ENCODE data around the gene KLHDC9.
"Not testable (repeated sequence)": the region's sequence is repeated elsewhere in the genome, so short reads cannot be mapped to it uniquely, and the experiment has no call there.

Gene KLHDC9, protein sequence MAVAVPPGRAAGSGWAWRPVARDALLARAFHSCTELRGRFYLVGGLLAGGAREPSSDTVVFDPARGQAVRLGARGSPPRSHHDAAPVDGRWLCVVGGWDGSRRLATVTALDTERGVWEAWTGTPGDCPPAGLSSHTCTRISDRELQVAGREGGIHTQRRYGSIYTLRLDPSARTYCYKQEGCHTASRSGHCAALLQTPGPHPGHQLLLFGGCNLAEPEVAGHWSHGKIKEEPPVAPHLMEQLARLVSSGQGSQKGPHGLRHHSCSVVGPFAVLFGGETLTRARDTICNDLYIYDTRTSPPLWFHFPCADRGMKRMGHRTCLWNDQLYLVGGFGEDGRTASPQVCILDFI

DNA sequence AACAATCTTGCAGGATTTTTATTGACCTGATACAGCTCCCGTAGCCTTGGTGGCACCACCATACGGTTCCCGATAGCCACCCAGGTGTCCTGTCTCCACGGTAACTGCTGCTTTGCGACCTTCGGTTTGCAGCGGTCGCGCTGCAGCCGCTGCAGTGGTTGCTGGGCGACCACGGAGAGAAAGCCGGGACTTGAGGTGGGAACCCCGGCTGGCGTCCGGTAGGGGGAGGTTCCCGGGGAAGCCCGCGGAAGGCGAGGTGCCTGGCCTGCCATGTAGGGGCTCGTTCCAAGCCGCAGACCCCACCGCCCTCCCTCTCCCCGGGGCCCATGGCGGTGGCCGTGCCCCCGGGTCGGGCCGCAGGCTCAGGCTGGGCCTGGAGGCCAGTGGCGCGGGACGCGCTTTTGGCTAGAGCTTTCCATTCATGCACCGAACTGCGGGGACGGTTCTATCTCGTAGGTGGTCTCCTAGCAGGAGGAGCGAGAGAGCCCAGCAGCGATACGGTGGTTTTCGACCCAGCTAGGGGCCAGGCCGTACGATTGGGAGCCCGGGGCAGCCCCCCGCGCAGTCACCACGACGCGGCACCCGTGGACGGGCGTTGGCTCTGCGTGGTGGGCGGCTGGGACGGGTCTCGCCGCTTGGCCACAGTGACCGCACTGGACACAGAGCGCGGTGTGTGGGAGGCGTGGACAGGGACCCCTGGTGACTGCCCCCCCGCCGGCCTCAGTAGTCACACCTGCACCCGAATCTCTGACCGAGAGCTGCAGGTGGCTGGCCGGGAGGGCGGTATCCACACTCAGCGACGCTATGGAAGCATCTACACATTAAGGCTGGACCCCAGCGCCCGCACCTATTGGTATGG lies at the start of gene KLHDC9:
KLHDC9 (plus strand) TSS at position 152 of the 859 bp plus-strand sequence; CDS start at position 327, 175 bp downstream.
- peak within 1 kb of the TSS; percentile 51 for H3K27ac ChIP-seq
- no peak for DNase-seq (ENCODE audit: low read depth, low spot score)

DNA sequence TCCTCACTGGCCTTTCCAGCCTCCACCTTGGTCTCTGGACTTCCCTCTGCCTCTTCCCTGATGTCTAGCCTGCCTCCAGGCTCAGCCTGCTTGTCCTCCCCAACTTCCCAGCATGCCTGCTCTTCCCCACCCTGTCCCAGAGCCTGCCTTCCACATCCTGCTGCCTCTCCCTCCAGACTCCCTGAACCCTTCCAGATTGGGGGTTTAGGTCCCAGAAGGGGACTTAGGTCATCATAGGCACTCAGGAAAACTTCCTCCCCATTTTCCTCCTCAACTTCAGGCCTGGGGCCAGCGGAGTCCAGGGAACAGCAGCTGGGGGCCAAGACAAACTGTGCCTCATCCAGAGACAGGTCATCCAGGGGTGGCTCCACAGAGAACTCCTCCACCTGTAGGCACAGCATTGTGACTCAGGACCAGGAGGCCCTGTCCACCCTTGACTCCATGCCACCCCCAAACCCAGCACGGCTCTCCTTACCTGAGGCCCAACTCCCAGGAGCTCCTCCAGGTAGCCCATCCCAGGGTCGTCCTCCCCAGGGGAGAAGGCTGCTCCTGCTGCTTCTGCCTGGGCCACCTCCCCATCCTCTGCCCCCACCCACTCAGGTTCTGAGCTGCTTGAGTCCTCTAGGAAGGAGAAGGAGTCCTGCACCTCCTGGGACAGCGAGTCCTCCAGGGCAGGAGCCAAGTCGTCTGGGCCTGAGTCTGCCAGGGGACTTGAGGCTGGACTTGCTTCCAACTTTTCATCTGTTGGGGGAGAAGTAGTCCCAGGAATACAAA lies 49.0 kb upstream of the KLHDC9 start:
- H3K27ac ChIP-seq = no peak overlapping the region
- no peak for DNase-seq (ENCODE audit: low read depth, low spot score)

DNA sequence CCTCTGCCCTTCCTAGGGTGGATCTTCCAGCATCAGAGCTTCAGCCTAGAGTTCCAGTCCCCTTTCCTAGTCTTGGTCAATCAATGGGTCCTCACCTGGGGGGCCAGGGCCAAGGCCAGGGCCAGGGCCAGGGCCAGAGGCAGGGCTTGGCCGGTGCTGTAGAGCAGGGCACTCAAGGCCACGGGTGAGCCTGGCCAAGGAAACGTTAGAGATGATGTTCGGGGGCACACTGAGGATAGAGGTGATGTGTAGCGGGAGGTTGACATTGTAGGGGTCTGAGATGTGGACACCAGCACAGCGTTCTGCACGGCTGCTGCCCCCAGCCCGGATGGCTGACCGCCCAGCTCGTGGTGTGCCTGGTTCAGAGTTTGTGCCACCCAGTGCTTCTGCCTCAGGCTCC lies 46.9 kb upstream of the KLHDC9 start:
- no peak for DNase-seq (ENCODE audit: low read depth, low spot score)
- no peak overlapping the region for H3K27ac ChIP-seq

DNA sequence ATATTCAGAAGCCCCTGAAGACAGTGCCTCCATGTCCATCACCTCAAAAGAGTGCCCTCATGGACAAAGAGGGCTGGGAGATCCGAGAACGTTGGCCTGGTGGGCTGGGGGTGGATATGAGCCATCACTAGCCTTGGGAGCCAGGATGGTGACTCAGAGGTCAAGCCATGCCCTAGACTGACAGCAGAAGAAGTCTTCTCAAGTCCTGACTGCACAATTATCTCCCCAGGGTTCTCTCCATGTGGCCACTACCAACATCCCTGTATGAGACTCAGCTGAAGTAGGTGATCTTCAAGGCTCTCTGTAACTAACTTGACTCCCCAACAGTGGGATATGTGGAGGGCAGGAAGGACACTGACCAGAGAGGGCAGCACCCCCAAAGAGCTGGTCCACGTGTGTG lies 45.3 kb upstream of the KLHDC9 start:
- no peak overlapping the region for H3K27ac ChIP-seq
- DNase-seq (ENCODE audit: low read depth, low spot score) = no peak

DNA sequence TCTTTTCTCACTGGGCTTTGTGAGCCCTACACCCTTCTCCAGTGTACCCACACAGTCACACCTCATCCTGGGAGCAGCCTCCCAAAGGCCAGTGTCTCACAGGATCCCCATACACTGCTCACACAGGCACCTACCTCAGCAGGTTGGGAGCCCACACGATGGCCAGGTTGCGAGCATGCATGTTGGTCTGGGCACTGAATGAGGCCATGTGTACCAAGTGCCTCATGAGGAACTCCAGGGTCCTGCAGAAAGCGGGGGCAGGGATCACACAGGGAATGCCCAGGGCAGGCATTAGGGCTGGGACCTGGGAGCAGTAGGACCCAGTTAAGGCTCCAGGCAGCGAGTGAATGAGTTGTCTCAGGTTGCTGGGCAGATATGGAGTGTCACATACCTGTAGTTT lies 43.9 kb upstream of the KLHDC9 start:
- no peak for DNase-seq (ENCODE audit: low read depth, low spot score)
- no peak overlapping the region for H3K27ac ChIP-seq

GRCh38 chr1:161054805-161055204 lies 43.4 kb upstream of the KLHDC9 start:
- no peak overlapping the region for H3K27ac ChIP-seq
- DNase-seq (ENCODE audit: low read depth, low spot score) = no peak

DNA sequence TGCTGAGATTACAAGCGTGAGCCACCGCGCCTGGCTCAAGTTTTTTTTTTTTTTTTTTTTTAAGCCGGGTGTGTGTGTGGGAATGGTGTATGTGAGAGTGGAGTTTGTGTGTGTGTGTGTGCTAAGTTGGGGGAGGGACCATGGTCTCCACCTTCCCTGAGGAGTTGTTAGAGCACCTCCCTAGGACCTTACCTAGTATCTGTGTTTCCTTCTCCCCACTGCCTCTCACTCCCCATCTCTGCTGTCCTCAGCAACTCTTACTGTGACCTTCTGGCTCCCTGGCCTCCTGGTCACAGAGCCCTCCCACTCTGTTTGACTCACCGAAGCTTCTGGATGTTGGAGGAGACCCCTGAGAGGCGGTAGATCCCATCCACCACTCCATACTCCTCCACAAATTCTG lies 38.9 kb upstream of the KLHDC9 start:
- no peak for DNase-seq (ENCODE audit: low read depth, low spot score)
- no peak overlapping the region for H3K27ac ChIP-seq

GRCh38 chr1:161061419-161061818 lies 36.7 kb upstream of the KLHDC9 start:
- DNase-seq (ENCODE audit: low read depth, low spot score) = no peak
- H3K27ac ChIP-seq = no peak overlapping the region

GRCh38 chr1:161063936-161064335 lies 34.2 kb upstream of the KLHDC9 start:
- H3K27ac ChIP-seq; DNase-seq (ENCODE audit: low read depth, low spot score): not testable (repeated sequence)

DNA sequence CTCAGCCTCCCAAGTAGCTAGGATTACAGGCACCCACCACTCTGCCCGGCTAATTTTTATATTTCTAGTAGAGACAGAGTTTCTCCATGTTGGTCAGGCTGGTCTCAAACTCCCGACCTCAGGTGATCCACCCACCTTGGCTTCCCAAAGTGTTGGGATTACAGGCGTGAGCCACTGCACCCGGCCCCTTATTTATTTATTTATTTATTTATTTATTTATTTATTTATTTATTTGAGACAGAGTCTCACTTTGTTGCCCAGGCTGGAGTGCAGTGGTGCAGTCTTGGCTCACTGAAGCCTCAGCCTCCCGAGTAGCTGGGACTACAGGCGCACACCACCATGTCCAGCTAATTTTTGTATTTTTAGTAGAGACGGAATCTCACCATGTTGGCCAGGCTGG lies 32.5 kb upstream of the KLHDC9 start:
- not testable (repeated sequence) for DNase-seq (ENCODE audit: low read depth, low spot score); H3K27ac ChIP-seq

GRCh38 chr1:161066694-161067093 lies 31.5 kb upstream of the KLHDC9 start:
- no peak for DNase-seq (ENCODE audit: low read depth, low spot score)
- no peak overlapping the region for H3K27ac ChIP-seq

DNA sequence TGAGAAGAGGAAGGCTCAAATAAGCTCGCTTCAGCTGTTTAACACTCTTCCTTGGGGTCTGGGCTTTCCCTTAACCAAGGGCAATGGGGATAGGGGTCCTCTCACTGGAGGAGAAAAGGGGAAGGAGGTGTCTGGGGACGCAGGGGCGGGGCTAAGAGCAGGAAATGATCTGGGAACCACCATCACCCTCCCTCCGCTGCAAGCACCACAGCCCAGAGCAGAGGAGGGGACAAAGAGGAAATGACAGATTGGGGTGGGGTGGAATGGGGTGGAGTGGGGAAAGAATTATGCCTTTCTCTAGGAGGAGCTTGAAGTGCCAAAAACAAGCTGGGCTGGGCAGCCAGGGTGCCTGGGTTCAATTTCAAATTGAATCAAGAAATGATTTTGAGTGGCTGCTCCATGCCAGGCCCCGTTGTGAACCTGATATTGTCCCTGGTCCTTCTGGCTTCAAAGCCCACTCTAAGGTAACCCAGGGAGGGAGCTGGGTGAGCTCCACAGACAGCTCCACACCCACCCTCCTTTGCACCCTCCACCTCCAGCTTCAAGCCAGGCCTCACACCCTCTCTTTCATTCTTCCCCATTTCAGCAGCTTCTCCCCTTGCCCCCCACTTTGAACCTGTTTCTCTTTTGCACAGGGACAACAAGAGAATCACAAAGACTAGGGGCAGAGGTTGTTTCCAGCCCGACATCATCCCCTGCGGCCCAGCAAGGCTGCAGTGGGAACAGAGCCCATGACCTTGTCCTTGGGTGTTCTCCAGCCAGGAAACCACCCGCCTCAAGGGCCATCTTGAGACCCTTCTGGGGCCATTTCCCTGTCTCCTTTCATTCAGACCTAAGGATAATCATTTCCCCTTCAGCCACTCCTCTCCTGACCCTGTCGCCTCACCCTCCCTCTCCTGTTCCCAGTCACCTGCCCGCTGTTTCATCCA lies 29.6 kb upstream of the KLHDC9 start:
- DNase-seq (ENCODE audit: low read depth, low spot score) = no peak
- peak overlapping the region; percentile 33 for H3K27ac ChIP-seq

DNA sequence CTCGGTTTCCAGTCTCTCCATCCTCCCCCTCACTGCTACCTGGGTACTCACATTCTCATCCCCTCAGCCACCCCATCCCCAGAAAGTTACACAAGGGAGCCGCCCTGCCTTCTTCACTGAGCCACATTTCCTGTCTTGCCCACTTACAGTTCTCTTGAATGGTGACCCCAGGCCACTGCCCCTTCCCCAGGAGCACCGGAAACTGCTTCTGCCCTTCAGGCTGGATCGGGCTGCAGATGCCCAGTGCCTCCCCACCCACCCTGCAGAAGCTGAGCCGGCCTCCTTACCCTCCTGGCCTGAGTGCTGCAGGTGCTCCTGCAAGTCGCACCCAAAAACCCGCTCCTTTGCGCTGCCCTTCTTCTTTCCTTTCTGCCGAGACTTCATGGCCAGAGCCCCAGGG lies 28.9 kb upstream of the KLHDC9 start:
- no peak for DNase-seq (ENCODE audit: low read depth, low spot score)
- peak overlapping the region; percentile 33 for H3K27ac ChIP-seq

DNA sequence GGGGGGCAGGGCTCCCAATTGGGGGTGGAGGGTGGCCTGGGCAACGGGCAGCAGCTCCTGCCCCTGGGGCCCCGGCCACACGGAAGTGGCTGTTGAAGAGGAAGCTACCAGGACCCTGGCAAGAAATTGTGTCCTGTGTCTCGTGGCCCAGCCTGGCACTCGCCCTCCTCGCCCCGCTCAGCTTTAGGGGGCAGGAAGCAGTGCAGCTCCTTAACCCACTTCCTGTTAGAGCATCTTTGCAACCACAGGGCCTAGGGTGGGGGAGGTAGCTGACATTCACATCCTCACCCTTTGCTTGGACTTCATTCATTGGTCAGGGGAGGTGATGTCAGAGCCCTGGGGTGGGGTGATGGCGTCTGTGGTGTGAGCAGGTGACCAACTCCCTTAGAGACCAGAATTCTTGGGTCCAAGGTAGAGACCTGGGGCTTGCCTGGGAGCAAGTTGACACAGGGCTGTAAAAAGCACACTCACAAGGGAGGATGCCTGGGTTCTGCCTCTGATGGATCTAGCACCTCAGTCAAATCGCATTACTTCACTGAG lies 28.4 kb upstream of the KLHDC9 start, which contains the start of gene ARHGAP30:
ARHGAP30 (minus strand) TSS at position 161 of the 540 bp plus-strand sequence. CDS start 267 bp downstream, outside the sequence.
- peak within 1 kb of the TSS; percentile 33 for H3K27ac ChIP-seq
- no peak for DNase-seq (ENCODE audit: low read depth, low spot score)

- no peak for DNase-seq (ENCODE audit: low read depth, low spot score)
- H3K27ac ChIP-seq = peak overlapping the region; percentile 25
These were observed 27.4 kb upstream of the KLHDC9 start for GRCh38 chr1:161070761-161071160.

DNA sequence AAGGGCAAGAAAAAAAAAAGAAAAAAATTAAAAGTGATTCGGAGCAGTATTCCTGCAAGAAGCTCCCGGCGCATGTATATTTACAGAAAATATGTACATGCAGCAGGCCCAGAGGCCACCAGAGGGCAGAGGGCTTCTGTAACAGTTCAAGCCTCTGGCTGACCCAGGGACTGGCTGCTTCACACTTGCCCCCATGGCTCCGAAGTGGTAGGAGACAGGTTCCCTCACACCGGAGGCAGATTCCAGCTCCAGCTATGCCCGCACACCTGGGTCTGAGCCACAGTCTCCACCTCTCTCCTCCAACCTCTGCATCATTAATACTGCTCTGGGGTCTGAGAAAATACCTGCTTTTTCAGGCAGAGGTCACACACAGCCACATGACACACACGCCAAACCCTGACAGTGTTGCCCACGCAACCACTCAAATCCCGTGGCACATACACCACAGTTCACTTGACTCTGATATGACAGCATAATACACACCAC lies 26.2 kb upstream of the KLHDC9 start:
- no peak for DNase-seq (ENCODE audit: low read depth, low spot score)

GRCh38 chr1:161072751-161073449 lies 25.3 kb upstream of the KLHDC9 start:
- DNase-seq (ENCODE audit: low read depth, low spot score) = no peak
- H3K27ac ChIP-seq = peak overlapping the region; percentile 95

More for the DNA sequence above, 26.2 kb upstream of the KLHDC9 start:
- no peak overlapping the region for H3K27ac ChIP-seq

DNA sequence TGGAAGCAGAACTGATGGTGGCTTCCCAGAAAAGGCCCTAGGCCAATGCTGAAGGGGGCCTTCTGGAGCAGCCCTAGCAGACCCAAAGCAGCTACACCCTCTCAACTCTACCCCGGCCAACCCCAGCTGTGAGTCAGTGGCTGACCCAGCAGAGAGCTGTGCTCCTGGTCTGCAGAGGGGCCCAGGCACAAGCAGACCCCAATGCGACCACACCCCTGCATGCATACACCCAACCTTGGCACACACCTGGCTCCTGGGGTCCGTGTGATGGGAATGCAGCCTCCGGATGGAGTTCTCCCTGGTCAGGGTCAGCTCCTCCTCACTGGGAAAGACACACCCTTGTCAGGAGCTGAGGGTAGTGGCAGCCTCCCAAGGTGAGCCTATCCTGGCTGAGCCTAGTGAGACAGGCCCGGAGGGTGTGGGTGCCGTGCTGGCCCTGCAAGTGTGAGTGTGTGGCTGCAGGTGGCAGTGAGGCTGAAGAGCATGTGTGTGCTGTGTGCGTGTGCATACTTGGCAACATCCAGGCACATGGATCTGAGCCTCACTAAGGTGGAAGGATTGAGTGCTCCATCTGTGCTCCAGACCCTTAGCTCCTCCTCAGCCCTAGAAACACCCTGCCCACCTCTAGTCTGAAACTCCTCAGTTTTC lies 24.6 kb upstream of the KLHDC9 start:
- peak overlapping the region; percentile 95 for H3K27ac ChIP-seq

More for the DNA sequence above, 24.6 kb upstream of the KLHDC9 start:
- DNase-seq (ENCODE audit: low read depth, low spot score) = peak; percentile 80

All from epithelial cell of prostate (primary cell).